SW 1271 (cell line): ENCODE measurements around the gene CACNA1S.

Experiments used
- DNase-seq, 2 experiments: peaks; one replicate each; lab custom pipeline; 2025; lab: John Stamatoyannopoulos, UW

The CACNA1S gene

GRCh38 chr1:201115390-201115937 lies 3.2 kb upstream of the CACNA1S start:
- no peak for DNase-seq

GRCh38 chr1:201114245-201115131 lies 2.3 kb upstream of the CACNA1S start:
- peak; percentile 67 to 72 for DNase-seq

- DNase-seq: no peak
These were observed 1.4 kb upstream of the CACNA1S start for GRCh38 chr1:201113451-201114244.

GRCh38 chr1:201112926-201113325 lies 700 bp upstream of the CACNA1S start:
- no peak for DNase-seq

- no peak for DNase-seq
These were observed 554 bp downstream of the CACNA1S start for GRCh38 chr1:201111672-201112071.

GRCh38 chr1:201111156-201111555 lies 1.1 kb downstream of the CACNA1S start:
- no peak for DNase-seq

- DNase-seq: no peak
These were observed 1.6 kb downstream of the CACNA1S start for GRCh38 chr1:201110616-201111015.

- DNase-seq: no peak
These were observed 2.1 kb downstream of the CACNA1S start for GRCh38 chr1:201110138-201110537.

GRCh38 chr1:201109651-201110050 lies 2.6 kb downstream of the CACNA1S start:
- no peak for DNase-seq

- DNase-seq: no peak
These were observed 3.6 kb downstream of the CACNA1S start for GRCh38 chr1:201108614-201109013.

GRCh38 chr1:201105688-201106087 lies 6.5 kb downstream of the CACNA1S start:
- DNase-seq: no peak

- DNase-seq: no peak
These were observed 8.1 kb downstream of the CACNA1S start for GRCh38 chr1:201104141-201104540.

GRCh38 chr1:201103666-201104065 lies 8.6 kb downstream of the CACNA1S start:
- DNase-seq: no peak

- no peak for DNase-seq
These were observed 11.9 kb downstream of the CACNA1S start for GRCh38 chr1:201100169-201100930.

- no peak for DNase-seq
These were observed 13.1 kb downstream of the CACNA1S start for GRCh38 chr1:201098992-201099677.

GRCh38 chr1:201096977-201097856 lies 15.0 kb downstream of the CACNA1S start:
- DNase-seq: no peak

GRCh38 chr1:201096041-201096461 lies 16.2 kb downstream of the CACNA1S start:
- no peak for DNase-seq

GRCh38 chr1:201095581-201095980 lies 16.6 kb downstream of the CACNA1S start:
- DNase-seq: no peak

- no peak for DNase-seq
These were observed 17.4 kb downstream of the CACNA1S start for GRCh38 chr1:201094832-201095231.

- no peak for DNase-seq
These were observed 18.3 kb downstream of the CACNA1S start for GRCh38 chr1:201093962-201094361.
